ENCODE results near the gene IGSF9.

The IGSF9 gene

DNA sequence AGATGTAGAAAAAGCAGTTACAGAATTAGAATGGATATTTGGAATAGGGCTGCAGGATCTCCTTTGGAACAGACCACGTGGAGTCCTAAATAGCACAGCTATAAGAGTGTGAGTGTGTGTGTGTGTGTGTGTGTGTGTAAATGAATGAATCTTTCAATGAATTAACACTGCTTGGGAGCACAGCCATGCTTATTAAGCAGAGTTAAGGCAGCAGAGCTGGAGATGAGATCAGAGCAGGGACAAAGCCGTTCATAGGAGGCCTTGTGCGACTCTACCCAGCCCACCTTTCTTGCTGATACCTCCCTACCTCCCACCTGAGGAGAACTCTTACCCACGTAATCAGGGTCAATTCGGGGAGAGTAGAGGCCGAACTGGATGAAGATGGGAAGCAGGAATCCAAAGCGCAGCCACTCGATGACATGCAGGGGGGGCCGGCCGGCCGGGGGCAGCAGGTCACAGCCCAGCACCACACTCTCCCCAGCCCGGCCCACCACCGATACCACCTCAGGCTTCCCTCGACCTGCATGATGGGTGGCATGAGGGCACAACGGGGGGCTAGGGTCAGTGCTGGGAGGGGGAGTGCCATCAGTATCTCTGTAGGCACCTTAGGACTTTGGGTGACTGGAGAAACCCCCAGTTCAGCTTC, 2.7 kb downstream of the IGSF9 start:
- TF ChIP-seq EZH2 (optimal IDR thresholded peaks at IDR 0.05; ENCODE audit: low read depth, low read length) (no peak), EZH2phosphoT487 (IDR thresholded peaks at IDR 0.05; ENCODE audit: low read length) (no peak), CTCF (IDR thresholded peaks at IDR 0.05; ENCODE audit: low read length) (no peak)
- H3K4me1 ChIP-seq (ENCODE audit: low read length), result 0 out of 2 replicates have a peak, but pooled peaks cover 8% of the 10 kb centered on the region
- no peaks in the 10 kb centered on the region for H4K20me1 ChIP-seq (ENCODE audit: insufficient read depth, low read length)
- no peak overlapping the region for H3K4me3 ChIP-seq (ENCODE audit: low read length)
- peaks cover 43% of the 10 kb centered on the region for H3K27me3 ChIP-seq (replicated peaks; ENCODE audit: insufficient read depth, low read length)
- no peaks in the 10 kb centered on the region for H3K9me2 ChIP-seq (replicated peaks; ENCODE audit: insufficient read depth, low read length)
- no peaks in the 10 kb centered on the region for H3K79me2 ChIP-seq (ENCODE audit: low read length)
- H3K27ac ChIP-seq (ENCODE audit: low read length), result no peak overlapping the region
- H3K4me2 ChIP-seq (ENCODE audit: low read depth, low read length), result no peak overlapping the region
- no peak overlapping the region for H3K9ac ChIP-seq (ENCODE audit: low read length)
- no peaks in the 10 kb centered on the region for H3K9me3 ChIP-seq (replicated peaks; ENCODE audit: insufficient read depth, low read length)
- DNase-seq, result no peak
- H3K36me3 ChIP-seq (replicated peaks; ENCODE audit: insufficient read depth, low read length), result no peaks in the 10 kb centered on the region
- 0 out of 2 replicates have a peak, but pooled peaks cover 2% of the 10 kb centered on the region for H3F3A ChIP-seq (ENCODE audit: insufficient read depth, low read length)
- H2AFZ ChIP-seq (ENCODE audit: low read length), result no peak overlapping the region

DNA sequence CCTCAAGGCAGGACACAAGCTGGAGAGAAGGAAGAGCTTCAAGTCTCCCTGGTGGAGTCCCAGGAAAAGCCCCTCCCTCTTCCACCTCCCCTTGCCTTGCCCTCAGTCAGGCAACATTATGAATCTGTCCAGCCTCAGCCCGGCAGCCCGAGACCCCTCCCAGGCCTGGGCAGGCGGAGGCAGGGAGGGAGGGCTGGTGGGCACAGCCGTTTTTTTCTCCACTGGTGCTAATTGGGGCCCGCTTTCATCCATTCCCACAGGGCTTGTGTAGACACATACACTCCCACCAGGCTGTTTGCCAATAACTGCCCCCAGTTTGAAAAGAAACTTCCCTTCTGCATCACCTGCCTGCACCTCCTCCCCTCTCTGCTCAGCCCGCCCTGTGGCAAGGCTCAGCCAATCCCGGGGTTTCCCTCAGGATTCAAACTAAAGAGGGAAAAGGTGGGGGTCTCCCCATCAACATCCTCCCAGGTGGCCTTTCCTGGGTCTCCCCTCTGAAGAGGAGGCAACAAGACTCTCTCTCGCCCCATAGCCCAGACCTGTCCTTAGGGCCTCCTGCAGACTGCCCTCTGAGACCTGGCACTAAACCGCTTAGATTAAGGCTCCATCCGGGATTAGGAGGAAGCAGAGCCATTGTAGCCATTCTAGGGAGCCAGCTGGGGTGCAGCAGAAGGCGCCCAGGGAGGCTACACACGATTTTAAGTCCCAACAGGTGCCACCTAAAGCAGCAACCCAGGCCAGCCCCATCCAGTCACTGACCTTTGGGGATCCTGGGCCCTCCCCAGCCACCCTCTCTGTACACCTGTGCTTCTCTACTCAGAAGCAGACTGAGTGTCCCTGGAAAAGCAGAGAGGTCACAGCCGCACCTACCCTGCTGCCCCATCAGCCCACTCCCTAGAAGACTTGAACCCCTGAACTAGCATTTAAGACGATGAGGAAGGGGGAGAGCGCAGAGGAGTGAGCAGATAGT, 3.5 kb downstream of the IGSF9 start:
- Histone ChIP-seq H3K4me2 (ENCODE audit: low read depth, low read length) (no peak overlapping the region), H2AFZ (ENCODE audit: low read length) (no peak overlapping the region), H3F3A (ENCODE audit: insufficient read depth, low read length) (0 out of 2 replicates have a peak, but pooled peaks cover 2% of the 10 kb centered on the region), H3K9me2 (replicated peaks; ENCODE audit: insufficient read depth, low read length) (no peaks in the 10 kb centered on the region), H3K9me3 (replicated peaks; ENCODE audit: insufficient read depth, low read length) (no peaks in the 10 kb centered on the region), H3K79me2 (ENCODE audit: low read length) (no peaks in the 10 kb centered on the region), H3K4me3 (ENCODE audit: low read length) (no peak overlapping the region), H3K9ac (ENCODE audit: low read length) (no peak overlapping the region), H3K27me3 (replicated peaks; ENCODE audit: insufficient read depth, low read length) (peaks cover 37% of the 10 kb centered on the region), H3K27ac (ENCODE audit: low read length) (no peak overlapping the region), H4K20me1 (ENCODE audit: insufficient read depth, low read length) (no peaks in the 10 kb centered on the region), H3K4me1 (ENCODE audit: low read length) (peaks cover 16% of the 10 kb centered on the region; the same call in 1 of the 2 replicates), H3K36me3 (replicated peaks; ENCODE audit: insufficient read depth, low read length) (no peaks in the 10 kb centered on the region)
- TF ChIP-seq CTCF (IDR thresholded peaks at IDR 0.05; ENCODE audit: low read length), result no peak
- TF ChIP-seq EZH2 (optimal IDR thresholded peaks at IDR 0.05; ENCODE audit: low read depth, low read length), result no peak
- TF ChIP-seq EZH2phosphoT487 (IDR thresholded peaks at IDR 0.05; ENCODE audit: low read length), result no peak
- no peak for DNase-seq

- no peak overlapping the region for H3K9ac ChIP-seq (ENCODE audit: low read length)
- DNase-seq, result no peak
- no peaks in the 10 kb centered on the region for H3K9me3 ChIP-seq (replicated peaks; ENCODE audit: insufficient read depth, low read length)
- no peak overlapping the region for H3K4me2 ChIP-seq (ENCODE audit: low read depth, low read length)
- TF ChIP-seq CTCF (IDR thresholded peaks at IDR 0.05; ENCODE audit: low read length) (no peak), EZH2phosphoT487 (IDR thresholded peaks at IDR 0.05; ENCODE audit: low read length) (no peak), EZH2 (optimal IDR thresholded peaks at IDR 0.05; ENCODE audit: low read depth, low read length) (no peak)
- no peak overlapping the region for H3K27ac ChIP-seq (ENCODE audit: low read length)
- no peaks in the 10 kb centered on the region for H3K9me2 ChIP-seq (replicated peaks; ENCODE audit: insufficient read depth, low read length)
- H3K4me3 ChIP-seq (ENCODE audit: low read length), result no peak overlapping the region
- no peaks in the 10 kb centered on the region for H3K79me2 ChIP-seq (ENCODE audit: low read length)
- no peaks in the 10 kb centered on the region for H4K20me1 ChIP-seq (ENCODE audit: insufficient read depth, low read length)
- no peaks in the 10 kb centered on the region for H3K36me3 ChIP-seq (replicated peaks; ENCODE audit: insufficient read depth, low read length)
- peaks cover 30% of the 10 kb centered on the region for H3K27me3 ChIP-seq (replicated peaks; ENCODE audit: insufficient read depth, low read length)
- no peak overlapping the region for H2AFZ ChIP-seq (ENCODE audit: low read length)
- H3K4me1 ChIP-seq (ENCODE audit: low read length), result peaks cover 22% of the 10 kb centered on the region; the same call in 1 of the 2 replicates
- 0 out of 2 replicates have a peak, but pooled peaks cover 2% of the 10 kb centered on the region for H3F3A ChIP-seq (ENCODE audit: insufficient read depth, low read length)
Measured at GRCh38 chr1:159941141-159941540, 4.3 kb downstream of the IGSF9 start.

Data from MM.1S (cell line).